MCF 10A (cell line): ENCODE data around the gene TACC3. TPM values are rescaled to one million over a fixed set of nuclear protein-coding genes. Genes with fewer than 3 reads are reported as not detected.

Experiments used
- Bru-seq: library from RNA; stranded (reverse); fragments of 400-500 nt; gene quantifications from one replicate; lab custom pipeline; 2021; lab: Mats Ljungman, UMichigan
- BruChase-seq, 2 experiments: library from RNA; stranded (reverse); fragments of 400-500 nt; gene quantifications; one replicate each; lab custom pipeline; 2021; lab: Mats Ljungman, UMichigan
- BruUV-seq: library from RNA; stranded (reverse); fragments of 400-500 nt; replicated peaks from 2 replicates; lab custom pipeline; 2021; lab: Mats Ljungman, UMichigan
- CTCF ChIA-PET: fragments of 300-600 bp; sonication (Branson Sonifier 250); formaldehyde crosslinking; extraction: SDS; loops from one replicate; lab custom pipeline; 2021; ENCODE audit warnings: antibody characterized with exemption, inconsistent platforms; lab: Yijun Ruan, JAX
- POLR2A ChIA-PET: fragments of 300-600, 350-650 bp; sonication (Branson Sonifier 250); formaldehyde crosslinking; extraction: SDS; loops from one replicate; lab custom pipeline; 2020; ENCODE audit warnings: antibody characterized with exemption, inconsistent platforms; lab: Yijun Ruan, JAX
- DNase-seq: peaks from one replicate; pipeline ENCODE4 v3.0.0-alpha.2; 2018; ENCODE audit not compliant: unreplicated experiment
- H3K27ac Mint-ChIP-seq: one replicate; pipeline ENCODE4 v1.8.0; 2022; ENCODE audit warnings: mild to moderate bottlenecking, low read depth, mixed read lengths; ENCODE audit not compliant: unreplicated experiment
- H3K27me3 Mint-ChIP-seq: one replicate; pipeline ENCODE4 v1.8.0; 2022; ENCODE audit warnings: mixed read lengths; ENCODE audit not compliant: insufficient read depth, unreplicated experiment
- H3K36me3 Mint-ChIP-seq: one replicate; pipeline ENCODE4 v1.8.0; 2022; ENCODE audit warnings: mild to moderate bottlenecking, moderate library complexity, mixed read lengths; ENCODE audit not compliant: insufficient read depth, unreplicated experiment
- H3K4me1 Mint-ChIP-seq: one replicate; pipeline ENCODE4 v1.8.0; 2022; ENCODE audit warnings: mixed read lengths; ENCODE audit not compliant: insufficient read depth, unreplicated experiment
- H3K4me3 Mint-ChIP-seq: one replicate; pipeline ENCODE4 v1.8.0; 2022; ENCODE audit warnings: mild to moderate bottlenecking, moderate library complexity, mixed read lengths; ENCODE audit not compliant: unreplicated experiment
- H3K9me3 Mint-ChIP-seq: one replicate; pipeline ENCODE4 v1.8.0; 2022; ENCODE audit warnings: mixed read lengths; ENCODE audit not compliant: unreplicated experiment
- intact Hi-C: fragments of 100-400 bp; cut with micrococcal nuclease; formaldehyde crosslinking; loops from 2 replicates; pipeline ENCODE4 v1.14.1; 2022
- long read RNA-seq: library from polyadenylated mRNA; stranded (forward); transcript quantifications from one replicate; pipeline ENCODE4 v2.0.0, GENCODE V29; 2022
- total RNA-seq: library from RNA; stranded (reverse); gene quantifications from 2 replicates; pipeline ENCODE4 v1.2.3, GENCODE V29; 2022
- TF ChIP-seq, protein P1 (sequence below): fragments of 200-600 bp; IDR thresholded peaks from one replicate; pipeline ENCODE4 v1.8.0; 2022; ENCODE audit warnings: antibody characterized with exemption, mild to moderate bottlenecking; ENCODE audit not compliant: unreplicated experiment

Gene TACC3
- total RNA-seq (53.0 and 69.8 TPM in 2 replicates), Bru-seq, nascent RNA (percentile 63 among the genes with signal in this experiment), BruChase-seq, experiment 1, labeled RNA remaining after a 6-hour chase (percentile 66 among the genes with signal in this experiment), BruChase-seq, experiment 2, labeled RNA remaining after a 2-hour chase (percentile 66 among the genes with signal in this experiment)
- long read RNA-seq, transcript TACC3-201 (16 exons, 2,781 nt), result major isoform, 77 of 129 reads
- long read RNA-seq, partial matches to known transcripts, result 29 of 129 reads
- long read RNA-seq, other reads (novel, unspliced or antisense), result 21 of 129 reads

DNA sequence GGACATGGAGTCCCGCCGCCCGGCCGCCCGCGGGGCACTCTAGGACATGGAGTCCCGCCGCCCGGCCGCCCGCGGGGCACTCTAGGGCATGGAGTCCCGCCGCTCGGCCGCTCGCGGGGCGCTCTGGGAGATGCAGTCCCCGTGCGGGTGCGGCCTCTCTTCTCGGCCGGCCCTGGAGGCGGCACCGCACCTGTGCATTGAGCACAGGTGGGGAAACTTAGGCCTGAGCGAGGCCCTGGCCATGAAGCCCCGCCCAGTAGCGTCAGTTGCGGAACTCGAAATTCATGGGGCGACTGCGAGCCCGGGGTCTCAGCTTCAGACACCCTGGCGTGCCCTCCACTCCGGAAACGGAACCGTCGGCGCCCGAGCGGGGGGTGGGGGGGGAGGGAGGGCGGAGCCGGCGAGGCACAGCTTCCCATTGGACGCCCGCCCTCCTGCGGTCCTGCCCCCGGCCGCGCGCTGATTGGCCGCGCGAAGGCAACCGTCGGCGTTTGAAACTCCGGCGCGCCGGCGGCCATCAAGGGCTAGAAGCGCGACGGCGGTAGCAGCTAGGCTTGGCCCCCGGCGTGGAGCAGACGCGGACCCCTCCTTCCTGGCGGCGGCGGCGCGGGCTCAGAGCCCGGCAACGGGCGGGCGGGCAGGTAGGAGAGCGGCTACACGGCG, at the start of gene TACC3, which contains the start of gene TMEM129:
Gene TACC3 (plus strand): TSS at position 519 of the 663 bp plus-strand sequence. CDS start 1,901 bp downstream, outside the sequence.
Gene TMEM129 (minus strand): TSS at position 321 of the 663 bp plus-strand sequence. CDS start 486 bp downstream, outside the sequence.
- H3K9me3 Mint-ChIP-seq, result no peaks in the 10 kb centered on the region
- H3K36me3 Mint-ChIP-seq, result peaks cover 20% of the 10 kb centered on the region
- DNase-seq, result peak; percentile 97
- no TSS peak for BruUV-seq
- no peaks in the 10 kb centered on the region for H3K27me3 Mint-ChIP-seq
- TF ChIP-seq, protein P1, sequence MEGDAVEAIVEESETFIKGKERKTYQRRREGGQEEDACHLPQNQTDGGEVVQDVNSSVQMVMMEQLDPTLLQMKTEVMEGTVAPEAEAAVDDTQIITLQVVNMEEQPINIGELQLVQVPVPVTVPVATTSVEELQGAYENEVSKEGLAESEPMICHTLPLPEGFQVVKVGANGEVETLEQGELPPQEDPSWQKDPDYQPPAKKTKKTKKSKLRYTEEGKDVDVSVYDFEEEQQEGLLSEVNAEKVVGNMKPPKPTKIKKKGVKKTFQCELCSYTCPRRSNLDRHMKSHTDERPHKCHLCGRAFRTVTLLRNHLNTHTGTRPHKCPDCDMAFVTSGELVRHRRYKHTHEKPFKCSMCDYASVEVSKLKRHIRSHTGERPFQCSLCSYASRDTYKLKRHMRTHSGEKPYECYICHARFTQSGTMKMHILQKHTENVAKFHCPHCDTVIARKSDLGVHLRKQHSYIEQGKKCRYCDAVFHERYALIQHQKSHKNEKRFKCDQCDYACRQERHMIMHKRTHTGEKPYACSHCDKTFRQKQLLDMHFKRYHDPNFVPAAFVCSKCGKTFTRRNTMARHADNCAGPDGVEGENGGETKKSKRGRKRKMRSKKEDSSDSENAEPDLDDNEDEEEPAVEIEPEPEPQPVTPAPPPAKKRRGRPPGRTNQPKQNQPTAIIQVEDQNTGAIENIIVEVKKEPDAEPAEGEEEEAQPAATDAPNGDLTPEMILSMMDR, result no peak
- CTCF ChIA-PET, result interaction anchor here (0.7 to 1.9 kb wide), 2 partner anchors 27 to 219 kb away, joined by 3 to 7 read pairs; no protein-coding TSS in a partner anchor
- H3K4me1 Mint-ChIP-seq, result peaks cover 20% of the 10 kb centered on the region
- peak within 1 kb of the TSS; percentile 81 for H3K27ac Mint-ChIP-seq
- H3K4me3 Mint-ChIP-seq, result peak within 1 kb of the TSS; percentile 93
- POLR2A ChIA-PET, result interaction anchor here (0.6 to 4.7 kb wide), 14 partner anchors 9 to 748 kb away, joined by 3 to 63 read pairs (median 4); partner anchors contain the start of genes LETM1, RNF4, SLBP and UVSSA
- intact Hi-C loops, result loop anchor here (10.0 kb wide), 1 partner anchor 376 kb away; the partner anchor contains the start of gene UVSSA

- Mint-ChIP-seq H3K27ac (no peak overlapping the region), H3K27me3 (no peaks in the 10 kb centered on the region), H3K4me1 (no peaks in the 10 kb centered on the region), H3K4me3 (no peak overlapping the region), H3K9me3 (no peaks in the 10 kb centered on the region), H3K36me3 (peaks cover 6% of the 10 kb centered on the region)
- TF ChIP-seq, protein P1, result no peak
- no TSS peak for BruUV-seq
- ChIA-PET CTCF (interaction anchor here (1.2 kb wide), 1 partner anchor 53 kb away, joined by 3 read pairs; no protein-coding TSS in a partner anchor), POLR2A (interaction anchor here (0.7 kb wide), 1 partner anchor 414 kb away, joined by 3 read pairs; no protein-coding TSS in a partner anchor)
- DNase-seq, result no peak
- intact Hi-C loops, result no loop called here
Observed at GRCh38 chr4:1673671-1674070, 47.6 kb upstream of the TACC3 start.

DNA sequence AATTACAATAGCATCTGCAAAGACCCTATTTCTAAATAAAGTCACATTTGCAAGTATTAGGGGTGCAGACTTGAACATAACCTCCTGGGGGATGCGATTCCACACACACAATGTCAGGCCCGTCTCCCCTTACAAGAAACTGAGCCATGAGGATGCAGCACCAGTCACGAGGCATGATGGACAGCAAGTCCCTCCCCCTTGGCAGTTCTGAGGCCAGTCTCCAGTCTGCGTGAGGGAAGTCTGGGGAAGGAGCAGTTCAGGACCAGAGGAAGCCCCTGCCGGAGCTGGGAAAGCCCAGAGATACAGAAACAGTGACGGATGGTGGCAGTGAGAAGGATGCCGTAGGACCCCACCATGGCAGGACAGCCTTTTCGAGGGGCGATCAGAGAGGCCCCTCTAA, 46.6 kb upstream of the TACC3 start:
- Mint-ChIP-seq H3K27me3 (no peaks in the 10 kb centered on the region), H3K36me3 (peaks cover 5% of the 10 kb centered on the region), H3K4me1 (no peaks in the 10 kb centered on the region), H3K27ac (no peak overlapping the region), H3K4me3 (no peak overlapping the region), H3K9me3 (no peaks in the 10 kb centered on the region)
- ChIA-PET POLR2A (interaction anchor here (0.6 kb wide), 1 partner anchor 1262 kb away, joined by 3 read pairs; no protein-coding TSS in a partner anchor), CTCF (interaction anchor here (0.7 to 1.4 kb wide), 2 partner anchors 18 to 45 kb away, joined by 3 to 4 read pairs; no protein-coding TSS in a partner anchor)
- TF ChIP-seq, protein P1, result no peak
- intact Hi-C loops, result no loop called here
- DNase-seq, result no peak
- BruUV-seq, result no TSS peak
